Measurements from ENCODE around the gene ZMAT5. TPM values are rescaled to one million over a fixed set of nuclear protein-coding genes. Genes with fewer than 3 reads are reported as not detected.

The ZMAT5 gene
- polyA plus RNA-seq, 6 donors from 2014 or later: 37.6 to 57.8 (median 47.0) TPM

- DNase-seq (no peak), ATAC-seq (ENCODE audit: low read depth in 2 of 2) (no peak)
- H3K36me3 Mint-ChIP-seq: peaks cover 14 to 21% of the 10 kb centered on the region in 2 donors
- H3K27me3 Mint-ChIP-seq: no peaks in the 10 kb centered on the region
- H3K9me3 Mint-ChIP-seq: no peaks in the 10 kb centered on the region
- no peak overlapping the region for H3K27ac Mint-ChIP-seq
- H3K4me3 Mint-ChIP-seq: no peak overlapping the region
- H3K4me1 Mint-ChIP-seq: no peaks in the 10 kb centered on the region
Observed at GRCh38 chr22:29740216-29740615, 26.6 kb downstream of the ZMAT5 start.

GRCh38 chr22:29739346-29739875 is 27.4 kb downstream of the ZMAT5 start:
- Mint-ChIP-seq H3K27me3 (no peaks in the 10 kb centered on the region), H3K4me1 (peaks cover 1 to 8% (median 2%) of the 10 kb centered on the region in 3 donors), H3K9me3 (no peaks in the 10 kb centered on the region), H3K36me3 (peaks cover 10 to 21% of the 10 kb centered on the region in 2 donors), H3K27ac (no peak overlapping the region), H3K4me3 (no peak overlapping the region)
- ATAC-seq (ENCODE audit: low read depth in 2 of 2) (no peak), DNase-seq (no peak)

- peaks cover 8 to 15% (median 9%) of the 10 kb centered on the region in 3 donors for H3K4me1 Mint-ChIP-seq
- peaks cover 10 to 21% of the 10 kb centered on the region in 2 donors for H3K36me3 Mint-ChIP-seq
- ATAC-seq (ENCODE audit: low read depth in 2 of 2) (no peak), DNase-seq (no peak)
- H3K27me3 Mint-ChIP-seq: no peaks in the 10 kb centered on the region
- no peak overlapping the region for H3K4me3 Mint-ChIP-seq
- H3K9me3 Mint-ChIP-seq: no peaks in the 10 kb centered on the region
- no peak overlapping the region for H3K27ac Mint-ChIP-seq
Observed at GRCh38 chr22:29738118-29738815, 28.5 kb downstream of the ZMAT5 start.

GRCh38 chr22:29737251-29738117 is 29.3 kb downstream of the ZMAT5 start:
- peaks cover 8 to 15% (median 9%) of the 10 kb centered on the region in 3 donors for H3K4me1 Mint-ChIP-seq
- H3K27me3 Mint-ChIP-seq: no peaks in the 10 kb centered on the region
- no peak overlapping the region for H3K27ac Mint-ChIP-seq
- no peaks in the 10 kb centered on the region for H3K9me3 Mint-ChIP-seq
- no peak for ATAC-seq (ENCODE audit: low read depth in 2 of 2)
- DNase-seq: no peak
- H3K36me3 Mint-ChIP-seq: peaks cover 10 to 21% of the 10 kb centered on the region in 2 donors
- H3K4me3 Mint-ChIP-seq: no peak overlapping the region

- peaks cover 8 to 15% (median 9%) of the 10 kb centered on the region in 3 donors for H3K4me1 Mint-ChIP-seq
- H3K9me3 Mint-ChIP-seq: no peaks in the 10 kb centered on the region
- H3K27ac Mint-ChIP-seq: peak overlapping the region in 1 of 6 donors; percentile 56
- ATAC-seq (ENCODE audit: low read depth in 2 of 2) (no peak), DNase-seq (no peak)
- no peaks in the 10 kb centered on the region for H3K27me3 Mint-ChIP-seq
- H3K36me3 Mint-ChIP-seq: peaks cover 8 to 10% of the 10 kb centered on the region in 2 donors
- no peak overlapping the region for H3K4me3 Mint-ChIP-seq
Observed at GRCh38 chr22:29735416-29735815, 31.4 kb downstream of the ZMAT5 start.

- no peak overlapping the region for H3K4me3 Mint-ChIP-seq
- DNase-seq (no peak), ATAC-seq (ENCODE audit: low read depth in 2 of 2) (no peak)
- H3K4me1 Mint-ChIP-seq: peaks cover 8 to 15% (median 9%) of the 10 kb centered on the region in 3 donors
- H3K9me3 Mint-ChIP-seq: no peaks in the 10 kb centered on the region
- H3K27ac Mint-ChIP-seq: peak overlapping the region in 1 of 6 donors; percentile 67
- H3K36me3 Mint-ChIP-seq: peaks cover 8 to 10% of the 10 kb centered on the region in 2 donors
- no peaks in the 10 kb centered on the region for H3K27me3 Mint-ChIP-seq
Observed at GRCh38 chr22:29734838-29735237, 32.0 kb downstream of the ZMAT5 start.

GRCh38 chr22:29734406-29734805 is 32.4 kb downstream of the ZMAT5 start:
- DNase-seq (no peak), ATAC-seq (ENCODE audit: low read depth in 2 of 2) (no peak)
- H3K27ac Mint-ChIP-seq: peak overlapping the region in 1 of 6 donors; percentile 67
- H3K4me3 Mint-ChIP-seq: peak overlapping the region in 1 of 8 donors; percentile 13
- H3K36me3 Mint-ChIP-seq: peaks cover 8 to 10% of the 10 kb centered on the region in 2 donors
- H3K4me1 Mint-ChIP-seq: peaks cover 8 to 15% (median 9%) of the 10 kb centered on the region in 3 donors
- no peaks in the 10 kb centered on the region for H3K27me3 Mint-ChIP-seq
- H3K9me3 Mint-ChIP-seq: no peaks in the 10 kb centered on the region

- Mint-ChIP-seq H3K4me3 (no peak overlapping the region), H3K27me3 (no peaks in the 10 kb centered on the region), H3K27ac (peak overlapping the region in 2 of 6 donors; percentile 51 to 67), H3K36me3 (peaks cover 8 to 15% of the 10 kb centered on the region in 2 donors), H3K4me1 (peaks cover 8 to 15% (median 9%) of the 10 kb centered on the region in 3 donors), H3K9me3 (no peaks in the 10 kb centered on the region)
- peak in 1 of 2 donors; percentile 27 for ATAC-seq (ENCODE audit: low read depth in 2 of 2)
- DNase-seq: no peak
Observed at GRCh38 chr22:29733362-29734201, 33.2 kb downstream of the ZMAT5 start.

- Mint-ChIP-seq H3K27ac (peak overlapping the region in 1 of 6 donors; percentile 14), H3K4me1 (peaks cover 8 to 15% (median 9%) of the 10 kb centered on the region in 3 donors), H3K9me3 (no peaks in the 10 kb centered on the region), H3K27me3 (no peaks in the 10 kb centered on the region), H3K36me3 (peaks cover 8 to 14% of the 10 kb centered on the region in 2 donors), H3K4me3 (no peak overlapping the region)
- ATAC-seq (ENCODE audit: low read depth in 2 of 2): no peak
- DNase-seq: no peak
Observed at GRCh38 chr22:29732883-29733282, 33.9 kb downstream of the ZMAT5 start.

GRCh38 chr22:29731058-29731850 is 35.6 kb downstream of the ZMAT5 start:
- ATAC-seq (ENCODE audit: low read depth in 2 of 2): no peak
- Mint-ChIP-seq H3K4me3 (peak overlapping the region in 2 of 8 donors; percentile 9 to 25), H3K27me3 (no peaks in the 10 kb centered on the region), H3K36me3 (peaks cover 0 to 5% of the 10 kb centered on the region in 2 donors), H3K9me3 (no peaks in the 10 kb centered on the region), H3K4me1 (peaks cover 9 to 15% (median 11%) of the 10 kb centered on the region in 3 donors), H3K27ac (peak overlapping the region in 1 of 6 donors; percentile 91)
- DNase-seq: no peak

- Mint-ChIP-seq H3K4me1 (peaks cover 5 to 8% (median 6%) of the 10 kb centered on the region in 3 donors), H3K4me3 (no peak overlapping the region), H3K27ac (no peak overlapping the region), H3K27me3 (peaks cover 3 to 6% (median 5%) of the 10 kb centered on the region in 3 donors), H3K36me3 (peaks cover 0 to 5% of the 10 kb centered on the region in 2 donors), H3K9me3 (no peaks in the 10 kb centered on the region)
- DNase-seq (no peak), ATAC-seq (ENCODE audit: low read depth in 2 of 2) (no peak)
Observed at GRCh38 chr22:29729161-29729560, 37.6 kb downstream of the ZMAT5 start.

GRCh38 chr22:29727131-29727523 is 39.7 kb downstream of the ZMAT5 start:
- Mint-ChIP-seq H3K9me3 (no peaks in the 10 kb centered on the region), H3K27ac (no peak overlapping the region), H3K36me3 (peaks cover 0 to 5% of the 10 kb centered on the region in 2 donors), H3K4me3 (no peak overlapping the region), H3K4me1 (peaks cover 0 to 4% (median 0%) of the 10 kb centered on the region in 3 donors), H3K27me3 (peaks cover 3 to 22% (median 11%) of the 10 kb centered on the region in 3 donors)
- no peak for DNase-seq
- no peak for ATAC-seq (ENCODE audit: low read depth in 2 of 2)

All from naive B cell (primary cell).